Activated naive CD4-positive, alpha-beta T cell treated with anti-CD3 and anti-CD28 coated beads for 36 hours (primary cell): Measurements from ENCODE around the gene RUNX1. TPM values are rescaled to one million over a fixed set of nuclear protein-coding genes. Genes with fewer than 3 reads are reported as not detected.
"Not testable (repeated sequence)": the region's sequence is repeated elsewhere in the genome, so short reads cannot be mapped to it uniquely, and the experiment has no call there.

ENCODE experiments used
- CTCF ChIA-PET: fragments of 350-600 bp; sonication (Branson Sonifier 250); formaldehyde crosslinking; loops from one replicate; lab custom pipeline; 2021; ENCODE audit warnings: antibody characterized with exemption; lab: Charles Lee
- DNase-seq: peaks from one replicate; pipeline ENCODE4 v3.0.0-alpha.2; 2020
- H3K27ac Mint-ChIP-seq: one replicate; pipeline ENCODE4 v1.8.0; 2021; ENCODE audit warnings: mild to moderate bottlenecking, mixed read lengths
- H3K27me3 Mint-ChIP-seq: one replicate; pipeline ENCODE4 v1.8.0; 2021; ENCODE audit warnings: low read depth, mixed read lengths
- H3K36me3 Mint-ChIP-seq: one replicate; pipeline ENCODE4 v1.8.0; 2021; ENCODE audit warnings: low read depth, mixed read lengths
- H3K4me1 Mint-ChIP-seq: one replicate; pipeline ENCODE4 v1.8.0; 2021; ENCODE audit warnings: low read depth, mixed read lengths
- H3K4me3 Mint-ChIP-seq: one replicate; pipeline ENCODE4 v1.8.0; 2021; ENCODE audit warnings: mild to moderate bottlenecking, moderate library complexity, mixed read lengths
- H3K9me3 Mint-ChIP-seq: one replicate; pipeline ENCODE4 v1.8.0; 2021; ENCODE audit warnings: mixed read lengths
- intact Hi-C: fragments of 100-400 bp; cut with micrococcal nuclease; formaldehyde crosslinking; loops from one replicate; pipeline ENCODE4 v1.15.1; 2023
- total RNA-seq, 2 experiments: library from RNA; stranded (reverse); gene quantifications; one replicate each; pipeline ENCODE4 v1.2.3, GENCODE V29; 2021

The RUNX1 gene
- total RNA-seq, 2 experiments from 2014 or later: 36.9 to 41.0 TPM

- intact Hi-C loops: loop anchor here (1.0 kb wide), 1 partner anchor 28 kb away; no protein-coding TSS in a partner anchor
- CTCF ChIA-PET: interaction anchor here (1.6 to 4.0 kb wide), 2 partner anchors 15 to 73 kb away, joined by 3 to 20 read pairs; no protein-coding TSS in a partner anchor
Observed at GRCh38 chr21:34962136-34962535, 87.0 kb downstream of the RUNX1 start.

GRCh38 chr21:34960687-34961086 lies 88.4 kb downstream of the RUNX1 start:
- Mint-ChIP-seq H3K27ac (no peak overlapping the region), H3K36me3 (peaks cover 16% of the 10 kb centered on the region), H3K4me1 (peaks cover 84% of the 10 kb centered on the region), H3K9me3 (no peaks in the 10 kb centered on the region), H3K27me3 (no peaks in the 10 kb centered on the region), H3K4me3 (no peak overlapping the region)
- CTCF ChIA-PET: interaction anchor here (1.4 to 4.0 kb wide), 3 partner anchors 14 to 68 kb away, joined by 3 to 20 read pairs (median 3); no protein-coding TSS in a partner anchor
- DNase-seq: no peak
- intact Hi-C loops: no loop called here

More at GRCh38 chr21:34962136-34962535, 87.0 kb downstream of the RUNX1 start:
- Mint-ChIP-seq H3K36me3 (peaks cover 5% of the 10 kb centered on the region), H3K27ac (peak overlapping the region; percentile 90), H3K4me1 (peaks cover 82% of the 10 kb centered on the region), H3K9me3 (no peaks in the 10 kb centered on the region), H3K27me3 (no peaks in the 10 kb centered on the region), H3K4me3 (peak overlapping the region; percentile 62)
- DNase-seq: no peak

- Mint-ChIP-seq H3K4me3 (no peak overlapping the region), H3K27me3 (no peaks in the 10 kb centered on the region), H3K36me3 (peaks cover 18% of the 10 kb centered on the region), H3K4me1 (peaks cover 75% of the 10 kb centered on the region), H3K9me3 (no peaks in the 10 kb centered on the region), H3K27ac (peak overlapping the region; percentile 50)
- intact Hi-C loops: no loop called here
- CTCF ChIA-PET: interaction anchor here (0.6 to 4.0 kb wide), 6 partner anchors 13 to 1821 kb away, joined by 3 to 20 read pairs (median 3); no protein-coding TSS in a partner anchor
- DNase-seq: no peak
Observed at GRCh38 chr21:34959607-34960006, 89.5 kb downstream of the RUNX1 start.

- Mint-ChIP-seq H3K27me3 (no peaks in the 10 kb centered on the region), H3K4me1 (peaks cover 77% of the 10 kb centered on the region), H3K36me3 (peaks cover 17% of the 10 kb centered on the region), H3K9me3 (no peaks in the 10 kb centered on the region), H3K27ac (no peak overlapping the region), H3K4me3 (no peak overlapping the region)
- CTCF ChIA-PET: no interaction called here
- DNase-seq: no peak
- intact Hi-C loops: no loop called here
Observed at GRCh38 chr21:34958040-34958439, 91.1 kb downstream of the RUNX1 start.

GRCh38 chr21:34956416-34957316 lies 92.4 kb downstream of the RUNX1 start:
- Mint-ChIP-seq H3K4me1 (peaks cover 73% of the 10 kb centered on the region), H3K4me3 (no peak overlapping the region), H3K9me3 (no peaks in the 10 kb centered on the region), H3K36me3 (peaks cover 19% of the 10 kb centered on the region), H3K27ac (no peak overlapping the region), H3K27me3 (no peaks in the 10 kb centered on the region)
- CTCF ChIA-PET: interaction anchor here (0.8 to 1.3 kb wide), 4 partner anchors 11 to 87 kb away, joined by 3 to 5 read pairs (median 4); no protein-coding TSS in a partner anchor
- intact Hi-C loops: no loop called here
- DNase-seq: no peak

- DNase-seq: no peak
- Mint-ChIP-seq H3K27me3 (no peaks in the 10 kb centered on the region), H3K4me3 (no peak overlapping the region), H3K36me3 (peaks cover 17% of the 10 kb centered on the region), H3K9me3 (no peaks in the 10 kb centered on the region), H3K27ac (no peak overlapping the region), H3K4me1 (peaks cover 70% of the 10 kb centered on the region)
- intact Hi-C loops: no loop called here
- CTCF ChIA-PET: interaction anchor here (0.9 to 1.5 kb wide), 2 partner anchors 12 to 14 kb away, joined by 3 to 4 read pairs; no protein-coding TSS in a partner anchor
Observed at GRCh38 chr21:34953950-34954349, 95.2 kb downstream of the RUNX1 start.

GRCh38 chr21:34952701-34953100 lies 96.4 kb downstream of the RUNX1 start:
- CTCF ChIA-PET: no interaction called here
- intact Hi-C loops: no loop called here
- H3K36me3 Mint-ChIP-seq: peaks cover 16% of the 10 kb centered on the region
- no peak for DNase-seq
- H3K4me1 Mint-ChIP-seq: peaks cover 75% of the 10 kb centered on the region
- H3K27me3 Mint-ChIP-seq: no peaks in the 10 kb centered on the region
- H3K9me3 Mint-ChIP-seq: no peaks in the 10 kb centered on the region
- no peak overlapping the region for H3K4me3 Mint-ChIP-seq
- H3K27ac Mint-ChIP-seq: peak overlapping the region; percentile 22

- peaks cover 16% of the 10 kb centered on the region for H3K36me3 Mint-ChIP-seq
- H3K9me3 Mint-ChIP-seq: not testable (repeated sequence)
Observed at GRCh38 chr21:34951868-34952267, 97.2 kb downstream of the RUNX1 start.

GRCh38 chr21:34950980-34951379 lies 98.1 kb downstream of the RUNX1 start:
- H3K27me3 Mint-ChIP-seq: no peaks in the 10 kb centered on the region
- no peaks in the 10 kb centered on the region for H3K9me3 Mint-ChIP-seq
- peaks cover 77% of the 10 kb centered on the region for H3K4me1 Mint-ChIP-seq
- CTCF ChIA-PET: no interaction called here
- intact Hi-C loops: no loop called here
- H3K27ac Mint-ChIP-seq: no peak overlapping the region
- H3K36me3 Mint-ChIP-seq: peaks cover 10% of the 10 kb centered on the region
- DNase-seq: no peak
- no peak overlapping the region for H3K4me3 Mint-ChIP-seq

More at GRCh38 chr21:34951868-34952267, 97.2 kb downstream of the RUNX1 start:
- H3K27ac Mint-ChIP-seq: peak overlapping the region; percentile 19
- H3K27me3 Mint-ChIP-seq, H3K4me3 Mint-ChIP-seq, CTCF ChIA-PET, DNase-seq, intact Hi-C loops: not testable (repeated sequence)
- H3K4me1 Mint-ChIP-seq: peaks cover 76% of the 10 kb centered on the region

- peak; percentile 45 for DNase-seq
- intact Hi-C loops: loop anchor here (10.0 kb wide), 1 partner anchor 1015 kb away; no protein-coding TSS in a partner anchor
- CTCF ChIA-PET: interaction anchor here (0.9 kb wide), 1 partner anchor 34 kb away, joined by 3 read pairs; no protein-coding TSS in a partner anchor
- H3K36me3 Mint-ChIP-seq: peaks cover 5% of the 10 kb centered on the region
- H3K27me3 Mint-ChIP-seq: no peaks in the 10 kb centered on the region
- H3K4me1 Mint-ChIP-seq: peaks cover 86% of the 10 kb centered on the region
- H3K27ac Mint-ChIP-seq: no peak overlapping the region
- H3K9me3 Mint-ChIP-seq: no peaks in the 10 kb centered on the region
- H3K4me3 Mint-ChIP-seq: no peak overlapping the region
Observed at GRCh38 chr21:34949499-34949898, 99.6 kb downstream of the RUNX1 start.

- Mint-ChIP-seq H3K27me3 (no peaks in the 10 kb centered on the region), H3K9me3 (no peaks in the 10 kb centered on the region), H3K36me3 (peaks cover 5% of the 10 kb centered on the region), H3K4me1 (peaks cover 88% of the 10 kb centered on the region), H3K27ac (no peak overlapping the region), H3K4me3 (no peak overlapping the region)
- intact Hi-C loops: loop anchor here (10.0 kb wide), 1 partner anchor 1014 kb away; no protein-coding TSS in a partner anchor
- CTCF ChIA-PET: interaction anchor here (0.9 to 1.1 kb wide), 2 partner anchors 17 to 35 kb away, joined by 3 to 4 read pairs; no protein-coding TSS in a partner anchor
- no peak for DNase-seq
Observed at GRCh38 chr21:34949030-34949429, 100.1 kb downstream of the RUNX1 start.

- H3K36me3 Mint-ChIP-seq: peaks cover 5% of the 10 kb centered on the region
- peak overlapping the region; percentile 12 for H3K27ac Mint-ChIP-seq
- DNase-seq: no peak
- no peaks in the 10 kb centered on the region for H3K27me3 Mint-ChIP-seq
- H3K4me3 Mint-ChIP-seq: no peak overlapping the region
- intact Hi-C loops: loop anchor here (10.0 kb wide), 1 partner anchor 1013 kb away; no protein-coding TSS in a partner anchor
- peaks cover 88% of the 10 kb centered on the region for H3K4me1 Mint-ChIP-seq
- CTCF ChIA-PET: interaction anchor here (1.1 to 3.0 kb wide), 2 partner anchors 13 to 18 kb away, joined by 4 to 20 read pairs; no protein-coding TSS in a partner anchor
- no peaks in the 10 kb centered on the region for H3K9me3 Mint-ChIP-seq
Observed at GRCh38 chr21:34948157-34948556, 100.9 kb downstream of the RUNX1 start.
